ENCODE data around the gene GPHA2.

The GPHA2 gene

GRCh38 chr11:64909653-64910343, 25.9 kb downstream of the GPHA2 start:
- TF ChIP-seq CTCF (IDR thresholded peaks at IDR 0.05; ENCODE audit: low read depth, low read length, poor library complexity, severe bottlenecking) (no peak), EZH2phosphoT487 (IDR thresholded peaks at IDR 0.05; ENCODE audit: borderline replicate concordance, low read length) (no peak)
- no peaks in the 10 kb centered on the region for H3K79me2 ChIP-seq (ENCODE audit: control insufficient read depth, low read length)
- no peaks in the 10 kb centered on the region for H3K27me3 ChIP-seq (ENCODE audit: control insufficient read depth, low read length)
- H3K4me1 ChIP-seq (ENCODE audit: control insufficient read depth, low read length), result no peaks in the 10 kb centered on the region
- H3F3A ChIP-seq (ENCODE audit: control insufficient read depth, insufficient read depth), result no peaks in the 10 kb centered on the region
- H3K4me2 ChIP-seq (ENCODE audit: low read length), result no peak overlapping the region
- H4K20me1 ChIP-seq (ENCODE audit: control insufficient read depth, insufficient read depth, low read depth, low read length), result no peaks in the 10 kb centered on the region
- H3K4me3 ChIP-seq (ENCODE audit: low read length), result no peak overlapping the region
- no peaks in the 10 kb centered on the region for H3K9me2 ChIP-seq (replicated peaks; ENCODE audit: control insufficient read depth, low read length)
- H3K36me3 ChIP-seq (ENCODE audit: control insufficient read depth, low read length), result peaks cover 69% of the 10 kb centered on the region
- H3K9me3 ChIP-seq (ENCODE audit: control insufficient read depth, insufficient read depth, low read length), result no peaks in the 10 kb centered on the region
- H3K27ac ChIP-seq (ENCODE audit: low read depth, low read length), result no peak overlapping the region

GRCh38 chr11:64908766-64909165, 26.9 kb downstream of the GPHA2 start:
- TF ChIP-seq CTCF (IDR thresholded peaks at IDR 0.05; ENCODE audit: low read depth, low read length, poor library complexity, severe bottlenecking) (no peak), EZH2phosphoT487 (IDR thresholded peaks at IDR 0.05; ENCODE audit: borderline replicate concordance, low read length) (no peak)
- H3K9me2 ChIP-seq (replicated peaks; ENCODE audit: control insufficient read depth, low read length), result no peaks in the 10 kb centered on the region
- no peaks in the 10 kb centered on the region for H3K9me3 ChIP-seq (ENCODE audit: control insufficient read depth, insufficient read depth, low read length)
- H3K36me3 ChIP-seq (ENCODE audit: control insufficient read depth, low read length), result peaks cover 63% of the 10 kb centered on the region
- H3K4me2 ChIP-seq (ENCODE audit: low read length), result no peak overlapping the region
- no peaks in the 10 kb centered on the region for H3F3A ChIP-seq (ENCODE audit: control insufficient read depth, insufficient read depth)
- H3K27ac ChIP-seq (ENCODE audit: low read depth, low read length), result no peak overlapping the region
- no peaks in the 10 kb centered on the region for H4K20me1 ChIP-seq (ENCODE audit: control insufficient read depth, insufficient read depth, low read depth, low read length)
- no peaks in the 10 kb centered on the region for H3K4me1 ChIP-seq (ENCODE audit: control insufficient read depth, low read length)
- H3K27me3 ChIP-seq (ENCODE audit: control insufficient read depth, low read length), result no peaks in the 10 kb centered on the region
- no peak overlapping the region for H3K4me3 ChIP-seq (ENCODE audit: low read length)
- no peaks in the 10 kb centered on the region for H3K79me2 ChIP-seq (ENCODE audit: control insufficient read depth, low read length)

GRCh38 chr11:64906314-64906635, 29.4 kb downstream of the GPHA2 start:
- Histone ChIP-seq H3K27ac (ENCODE audit: low read depth, low read length) (no peak overlapping the region), H3K27me3 (ENCODE audit: control insufficient read depth, low read length) (no peaks in the 10 kb centered on the region), H3K4me1 (ENCODE audit: control insufficient read depth, low read length) (no peaks in the 10 kb centered on the region), H4K20me1 (ENCODE audit: control insufficient read depth, insufficient read depth, low read depth, low read length) (no peaks in the 10 kb centered on the region), H3K9me3 (ENCODE audit: control insufficient read depth, insufficient read depth, low read length) (no peaks in the 10 kb centered on the region), H3K36me3 (ENCODE audit: control insufficient read depth, low read length) (peaks cover 61% of the 10 kb centered on the region), H3K4me3 (ENCODE audit: low read length) (no peak overlapping the region), H3F3A (ENCODE audit: control insufficient read depth, insufficient read depth) (no peaks in the 10 kb centered on the region), H3K9me2 (replicated peaks; ENCODE audit: control insufficient read depth, low read length) (no peaks in the 10 kb centered on the region), H3K79me2 (ENCODE audit: control insufficient read depth, low read length) (no peaks in the 10 kb centered on the region), H3K4me2 (ENCODE audit: low read length) (no peak overlapping the region)
- TF ChIP-seq EZH2phosphoT487 (IDR thresholded peaks at IDR 0.05; ENCODE audit: borderline replicate concordance, low read length), result no peak
- no peak for TF ChIP-seq CTCF (IDR thresholded peaks at IDR 0.05; ENCODE audit: low read depth, low read length, poor library complexity, severe bottlenecking)
